B cell (primary cell): Measurements from ENCODE around the gene MARCHF4. TPM values are rescaled to one million over a fixed set of nuclear protein-coding genes. Genes with fewer than 3 reads are reported as not detected.

Experiments used
- ATAC-seq: fragments of 200-7000 bp; cut with Tn5 transposase; one replicate; pipeline ENCODE4 v1.10.0; 2021; ENCODE audit warnings: low read depth, mild to moderate bottlenecking, moderate number of reproducible peaks, moderate library complexity
- CTCF ChIA-PET: fragments of 350-600 bp; sonication (Branson Sonifier 250); formaldehyde crosslinking; loops from one replicate; lab custom pipeline; 2021; ENCODE audit warnings: antibody characterized with exemption, inconsistent platforms; lab: Charles Lee
- POLR2A ChIA-PET: fragments of 350-600 bp; sonication (Branson Sonifier 250); formaldehyde crosslinking; loops from one replicate; lab custom pipeline; 2021; ENCODE audit warnings: antibody characterized with exemption; lab: Charles Lee
- DNase-seq: peaks from one replicate; pipeline ENCODE4 v3.0.0; 2013
- H2AFZ ChIP-seq: 2 replicates; pipeline ENCODE4 v1.6.1; 2012; ENCODE audit warnings: mild to moderate bottlenecking, low read depth, low read length; ENCODE audit not compliant: insufficient read depth, poor library complexity, severe bottlenecking
- H3K27ac ChIP-seq, 2 donors: 1 replicate in 1 of 2; 2 replicates in 1 of 2; pipeline ENCODE4 v1.5.1; 2012 to 2013; ENCODE audit warnings: low read length in 2 of 2, mild to moderate bottlenecking in 2 of 2, moderate library complexity in 1 of 2
- H3K27me3 ChIP-seq, 4 experiments: fragments of 200-600 bp in 1 of 4; sonication (generic) in 1 of 4; replicated peaks in 1 of 4; 1 replicate in 2 of 4; 2 replicates in 2 of 4; pipeline versions ENCODE4 v1.6.1 to v1.7.0; 2013 to 2016; ENCODE audit warnings: low read length in 3 of 4, mild to moderate bottlenecking in 2 of 4, mixed read lengths in 1 of 4, moderate library complexity in 1 of 4; ENCODE audit not compliant: insufficient read depth in 4 of 4, control insufficient read depth in 3 of 4; ENCODE audit errors: control extremely low read depth in 1 of 4
- H3K36me3 ChIP-seq, 2 experiments: replicated peaks in 1 of 2; 1 replicate in 1 of 2; 2 replicates in 1 of 2; pipeline versions ENCODE4 v1.6.1 to v1.7.1; 2013; ENCODE audit warnings: low read length in 1 of 2; ENCODE audit not compliant: insufficient read depth in 2 of 2, control insufficient read depth in 1 of 2; ENCODE audit errors: control extremely low read depth in 1 of 2, extremely low read depth in 1 of 2
- H3K4me1 ChIP-seq, 2 donors: fragments of 200-600 bp in 1 of 2; sonication (generic) in 1 of 2; 1 replicate in 1 of 2; 2 replicates in 1 of 2; pipeline versions ENCODE4 v1.5.1 to v1.6.1; 2013 to 2017; ENCODE audit warnings: low read length in 2 of 2; ENCODE audit not compliant: control insufficient read depth in 2 of 2, insufficient read depth in 2 of 2
- H3K4me2 ChIP-seq: replicated peaks from 2 replicates; pipeline ENCODE3; 2012; ENCODE audit warnings: mild to moderate bottlenecking, low read depth, low read length; ENCODE audit not compliant: poor library complexity, severe bottlenecking
- H3K4me3 ChIP-seq, 5 experiments: fragments of 200-600 bp in 1 of 5; sonication (generic) in 1 of 5; 1 replicate in 3 of 5; 2 replicates in 2 of 5; pipeline versions ENCODE4 v1.5.1 to v1.7.0; 2011 to 2016; ENCODE audit warnings: low read length in 4 of 5, mild to moderate bottlenecking in 4 of 5, low read depth in 2 of 5, control low read depth in 1 of 5, moderate library complexity in 1 of 5; ENCODE audit not compliant: insufficient read depth in 1 of 5; ENCODE audit errors: control extremely low read depth in 1 of 5, extremely low read depth in 1 of 5
- H3K79me2 ChIP-seq: fragments of 200-600 bp; sonication (generic); one replicate; pipeline ENCODE4 v1.6.0; 2016; ENCODE audit warnings: low read length; ENCODE audit not compliant: control insufficient read depth, insufficient read depth
- H3K9ac ChIP-seq: fragments of 200-600 bp; sonication (generic); 2 replicates; pipeline ENCODE4 v1.6.1; 2017; ENCODE audit warnings: mild to moderate bottlenecking, low read length, moderate library complexity
- H3K9me3 ChIP-seq, 3 donors: one replicate each; pipeline versions ENCODE4 v1.6.1 to v1.7.1; 2013; ENCODE audit warnings: low read length in 2 of 3; ENCODE audit not compliant: control insufficient read depth in 2 of 3, insufficient read depth in 1 of 3; ENCODE audit errors: control extremely low read depth in 1 of 3
- H4K20me1 ChIP-seq: 2 replicates; pipeline ENCODE4 v1.6.0; 2012; ENCODE audit warnings: mild to moderate bottlenecking, low read length; ENCODE audit not compliant: insufficient read depth, control insufficient read depth, poor library complexity, severe bottlenecking
- H3K27ac Mint-ChIP-seq: one replicate; pipeline ENCODE4 v1.8.0; 2021; ENCODE audit warnings: mixed read lengths
- H3K27me3 Mint-ChIP-seq: one replicate; pipeline ENCODE4 v1.8.0; 2021; ENCODE audit warnings: mixed read lengths
- H3K4me1 Mint-ChIP-seq: one replicate; pipeline ENCODE4 v1.8.0; 2021; ENCODE audit warnings: mixed read lengths
- H3K4me3 Mint-ChIP-seq: one replicate; pipeline ENCODE4 v1.8.0; 2021; ENCODE audit warnings: mixed read lengths
- H3K9me3 Mint-ChIP-seq: one replicate; pipeline ENCODE4 v1.8.0; 2022; ENCODE audit warnings: mixed read lengths; ENCODE audit not compliant: insufficient read depth
- CTCF ChIP-seq: fragments of 200-600 bp; IDR thresholded peaks from one replicate; pipeline ENCODE4 v1.8.0; 2022; ENCODE audit warnings: antibody characterized with exemption, mild to moderate bottlenecking
- EZH2 ChIP-seq: IDR thresholded peaks from 2 replicates; pipeline ENCODE4 v1.6.1; 2012; ENCODE audit warnings: borderline replicate concordance, low read depth, mild to moderate bottlenecking, moderate library complexity, low read length; ENCODE audit not compliant: insufficient read depth, poor library complexity, severe bottlenecking
- WGBS: methylation state at CpG from one replicate; pipeline ENCODE4 v1.1.5; 2013; ENCODE audit warnings: missing lambda C conversion rate; ENCODE audit not compliant: insufficient coverage; 5-methylcytosine and 5-hydroxymethylcytosine counted together
- intact Hi-C: fragments of 100-400 bp; cut with micrococcal nuclease; formaldehyde crosslinking; loops from one replicate; pipeline ENCODE4 v1.10.0; 2022
- polyA plus RNA-seq: library from polyadenylated mRNA; depleted of rRNA; stranded (reverse); fragments of >200 nt; gene quantifications from 2 replicates; pipeline ENCODE4 v1.2.3, GENCODE V29; 2012
- total RNA-seq, 2 donors: library from RNA; stranded (reverse); fragments of 120-200 nt in 1 of 2; gene quantifications; 1 replicate in 1 of 2; 2 replicates in 1 of 2; pipeline versions ENCODE4 v1.2.3 to v1.2.4, GENCODE V29; 2013 to 2022

Gene MARCHF4
- total and polyA plus RNA-seq, 2 donors (not counting 1 experiment from before 2014, with no cell fraction given): not detected

GRCh38 chr2:216420367-216421101, 48.3 kb upstream of the MARCHF4 start:
- ATAC-seq: no peak
- H4K20me1 ChIP-seq: no peaks in the 10 kb centered on the region
- 98% methylated on average over 7 of the region's 9 CpGs for WGBS
- H3K27ac ChIP-seq: no peak overlapping the region
- H3K4me2 ChIP-seq: no peak overlapping the region
- H3K27me3 Mint-ChIP-seq: no peaks in the 10 kb centered on the region
- no peak overlapping the region for H3K9ac ChIP-seq
- H3K4me3 ChIP-seq: no peak overlapping the region
- peaks cover 7 to 14% of the 10 kb centered on the region in 2 donors for H3K4me1 ChIP-seq
- H3K4me1 Mint-ChIP-seq: peaks cover 20% of the 10 kb centered on the region
- POLR2A ChIA-PET: no interaction called here
- no peak for DNase-seq
- no peaks in the 10 kb centered on the region for H3K79me2 ChIP-seq
- CTCF ChIA-PET: no interaction called here
- peaks cover 2 to 62% of the 10 kb centered on the region in 2 experiments for H3K36me3 ChIP-seq
- TF ChIP-seq EZH2: no peak
- TF ChIP-seq CTCF: no peak
- intact Hi-C loops: no loop called here
- no peak overlapping the region for H3K27ac Mint-ChIP-seq
- peaks cover 2% of the 10 kb centered on the region for H3K9me3 Mint-ChIP-seq
- H3K9me3 ChIP-seq: peaks cover 0 to 8% (median 4%) of the 10 kb centered on the region in 3 donors
- no peak overlapping the region for H2AFZ ChIP-seq
- no peaks in the 10 kb centered on the region for H3K27me3 ChIP-seq
- H3K4me3 Mint-ChIP-seq: no peak overlapping the region

- POLR2A ChIA-PET: no interaction called here
- no CpG with 5 or more reads among the region's 1 CpG for WGBS
- intact Hi-C loops: no loop called here
These were observed 46.7 kb upstream of the MARCHF4 start for GRCh38 chr2:216418981-216419380.

More at GRCh38 chr2:216418981-216419380, 46.7 kb upstream of the MARCHF4 start:
- no peak overlapping the region for H2AFZ ChIP-seq
- Mint-ChIP-seq H3K27me3 (no peaks in the 10 kb centered on the region), H3K27ac (no peak overlapping the region), H3K9me3 (no peaks in the 10 kb centered on the region), H3K4me1 (peaks cover 20% of the 10 kb centered on the region), H3K4me3 (no peak overlapping the region)
- H3K9ac ChIP-seq: no peak overlapping the region
- peaks cover 6% of the 10 kb centered on the region for H3K79me2 ChIP-seq
- TF ChIP-seq EZH2: no peak
- TF ChIP-seq CTCF: no peak
- H3K4me1 ChIP-seq: peaks cover 7 to 14% of the 10 kb centered on the region in 2 donors
- H3K27me3 ChIP-seq: no peaks in the 10 kb centered on the region
- H4K20me1 ChIP-seq: no peaks in the 10 kb centered on the region
- ATAC-seq (no peak), DNase-seq (no peak)
- no peak overlapping the region for H3K4me3 ChIP-seq
- no peak overlapping the region for H3K27ac ChIP-seq
- H3K9me3 ChIP-seq: no peaks in the 10 kb centered on the region
- no peak overlapping the region for H3K4me2 ChIP-seq
- CTCF ChIA-PET: interaction anchor here (2.0 kb wide), 1 partner anchor 15 kb away, joined by 10 read pairs; no protein-coding TSS in a partner anchor
- peaks cover 2 to 48% of the 10 kb centered on the region in 2 experiments for H3K36me3 ChIP-seq
